CD4-positive, alpha-beta T cell treated with Interleukin-6 at 100 ng/mL for 8 hours (primary cell): ENCODE results near the gene DAPK3.
"Not testable (repeated sequence)": the region's sequence is repeated elsewhere in the genome, so short reads cannot be mapped to it uniquely, and the experiment has no call there.

Experiments used
- DNase-seq: peaks from one replicate; pipeline ENCODE4 v3.0.0-alpha.2; 2020; ENCODE audit warnings: mixed read lengths, low spot score

The DAPK3 gene

GRCh38 chr19:3970808-3971598 lies at the start of gene DAPK3:
Gene DAPK3, minus strand, starts transcription at chr19:3971099. Its CDS starts 1,364 bp downstream, at chr19:3969735.
- peak; percentile 92 for DNase-seq

- no peak for DNase-seq
Observed at GRCh38 chr19:4019578-4019977, 48.7 kb upstream of the DAPK3 start.

GRCh38 chr19:4018775-4019504 lies 48.0 kb upstream of the DAPK3 start:
- DNase-seq = no peak

- no peak for DNase-seq
Observed at GRCh38 chr19:4018140-4018613, 47.3 kb upstream of the DAPK3 start.

- no peak for DNase-seq
Observed at GRCh38 chr19:4016903-4017638, 46.2 kb upstream of the DAPK3 start.

- no peak for DNase-seq
Observed at GRCh38 chr19:4016486-4016885, 45.6 kb upstream of the DAPK3 start.

GRCh38 chr19:4015705-4016402 lies 45.0 kb upstream of the DAPK3 start:
- no peak for DNase-seq

- peak; percentile 19 for DNase-seq
Observed at GRCh38 chr19:4014541-4015491, 43.9 kb upstream of the DAPK3 start.

GRCh38 chr19:4013886-4014540 lies 43.1 kb upstream of the DAPK3 start:
- no peak for DNase-seq

GRCh38 chr19:4012975-4013634 lies 42.2 kb upstream of the DAPK3 start:
- DNase-seq = no peak

- no peak for DNase-seq
Observed at GRCh38 chr19:4012092-4012974, 41.4 kb upstream of the DAPK3 start.

GRCh38 chr19:4011430-4011829 lies 40.5 kb upstream of the DAPK3 start:
- DNase-seq = not testable (repeated sequence)

- DNase-seq = no peak
Observed at GRCh38 chr19:4010808-4011110, 39.9 kb upstream of the DAPK3 start.

- no peak for DNase-seq
Observed at GRCh38 chr19:4009990-4010807, 39.3 kb upstream of the DAPK3 start.

GRCh38 chr19:4007836-4008539 lies 37.1 kb upstream of the DAPK3 start:
- DNase-seq = no peak

GRCh38 chr19:4007021-4007835 lies 36.3 kb upstream of the DAPK3 start, which contains the start of gene PIAS4:
Gene PIAS4, plus strand, starts transcription at chr19:4007736. Its CDS starts 25 bp downstream, at chr19:4007761.
- peak; percentile 97 for DNase-seq
